Measurements from ENCODE around the gene COL8A1.
"Not testable (repeated sequence)": the region's sequence is repeated elsewhere in the genome, so short reads cannot be mapped to it uniquely, and the experiment has no call there.

COL8A1 gene

GRCh38 chr3:99712291-99712954 lies 74.0 kb downstream of the COL8A1 start:
- DNase-seq = no peak

DNA sequence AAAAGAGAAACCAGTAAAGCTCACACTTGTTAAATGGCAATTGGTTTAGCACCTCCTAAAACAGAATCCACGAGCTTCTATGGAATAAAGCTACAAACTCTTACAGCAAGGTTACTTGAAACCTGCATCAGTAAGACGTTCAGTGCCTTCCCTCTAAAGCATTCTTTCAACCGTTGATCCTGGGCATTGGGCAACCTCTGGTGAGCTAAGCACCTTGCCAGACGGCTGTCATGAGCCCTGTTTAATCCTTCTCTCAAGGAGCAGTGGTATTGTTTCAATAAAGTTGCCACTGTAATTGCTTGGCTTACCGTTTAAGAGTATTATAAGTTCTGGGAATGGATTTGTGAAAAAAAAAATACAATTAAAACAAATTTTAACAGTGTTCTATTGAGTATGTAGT lies 75.0 kb downstream of the COL8A1 start:
- no peak for DNase-seq

DNA sequence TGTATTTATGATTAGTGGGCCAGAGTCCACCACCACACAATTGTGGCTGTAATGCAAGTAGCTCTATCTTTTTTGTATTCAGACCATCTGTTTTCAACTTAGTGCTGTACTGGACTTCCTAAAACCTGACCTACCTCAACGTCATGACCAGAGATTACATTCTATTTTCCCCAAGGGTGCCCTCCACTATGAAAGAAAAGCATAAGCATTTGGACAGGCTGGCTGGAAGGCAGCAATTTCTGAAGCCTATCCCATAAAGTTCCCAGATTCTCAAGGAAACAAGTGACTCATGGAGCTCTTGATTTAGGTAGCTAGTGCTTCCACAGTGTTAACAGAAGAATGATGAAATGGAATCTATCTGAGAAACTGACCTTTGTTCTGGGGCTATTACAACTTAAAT lies 75.8 kb downstream of the COL8A1 start:
- no peak for DNase-seq

GRCh38 chr3:99714575-99714974 lies 76.2 kb downstream of the COL8A1 start:
- DNase-seq = no peak

GRCh38 chr3:99716463-99716995 lies 78.1 kb downstream of the COL8A1 start:
- DNase-seq = no peak

- no peak for DNase-seq
Observed at GRCh38 chr3:99720985-99721632, 82.7 kb downstream of the COL8A1 start.

DNA sequence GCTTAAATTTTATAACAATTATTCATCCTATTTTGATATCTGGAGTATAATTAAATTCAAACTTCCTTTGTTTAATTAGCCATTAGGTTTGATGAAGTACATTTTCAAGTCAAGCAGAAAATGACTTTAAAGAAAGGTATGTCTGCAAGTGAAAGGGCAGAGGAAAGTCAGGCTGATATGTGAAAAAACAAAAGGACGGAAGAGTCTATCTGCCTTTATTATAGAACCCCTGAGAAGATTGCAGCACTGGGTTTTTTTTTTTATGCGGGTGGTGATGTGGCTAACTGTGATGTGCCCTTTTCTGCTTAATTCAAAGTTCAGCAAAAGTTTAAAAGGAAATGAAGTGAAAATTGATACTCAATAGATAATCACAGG lies 83.2 kb downstream of the COL8A1 start:
- DNase-seq = no peak

- no peak for DNase-seq
Observed at GRCh38 chr3:99724276-99724675, 85.9 kb downstream of the COL8A1 start.

DNA sequence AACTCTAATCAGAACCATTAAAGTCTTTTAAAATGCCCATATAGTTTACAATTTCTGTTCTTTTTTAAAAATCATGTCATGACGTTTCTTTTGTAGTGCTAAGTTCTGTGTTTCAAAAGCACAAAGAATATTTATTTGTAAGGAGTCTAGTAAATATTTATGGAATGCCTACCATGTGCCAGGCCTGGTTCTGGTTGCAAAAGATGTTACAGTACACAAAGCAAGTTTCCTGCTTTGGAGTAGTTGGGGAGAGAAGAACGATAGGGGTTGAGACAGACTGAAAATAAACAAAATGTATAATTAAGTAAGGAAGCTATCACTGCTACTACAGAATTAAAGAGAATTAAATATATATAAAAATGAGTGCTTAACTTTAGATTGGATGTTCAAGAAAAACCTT lies 92.5 kb downstream of the COL8A1 start:
- no peak for DNase-seq

DNA sequence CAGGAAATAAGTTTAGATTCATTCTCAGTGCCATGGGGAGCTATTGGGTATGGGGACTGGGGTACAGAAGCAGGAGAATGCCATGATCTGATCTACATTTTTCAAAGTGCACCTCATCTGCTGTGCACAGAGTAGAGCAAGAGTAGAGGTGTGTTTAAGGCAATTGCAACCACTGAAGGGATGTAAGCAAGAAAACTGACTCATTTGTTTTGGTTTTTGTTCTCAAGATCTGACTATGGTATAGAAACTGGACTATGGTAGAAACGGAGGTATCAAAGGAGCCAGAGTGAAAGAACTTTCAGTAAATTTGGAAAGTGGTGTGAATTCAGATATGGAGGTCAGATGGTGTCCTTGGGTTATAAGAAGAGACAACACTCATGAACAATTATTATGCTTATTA lies 93.1 kb downstream of the COL8A1 start:
- DNase-seq = no peak

- not testable (repeated sequence) for DNase-seq
Observed at GRCh38 chr3:99740371-99740770, 102.0 kb downstream of the COL8A1 start.

- DNase-seq = no peak
Observed at GRCh38 chr3:99741588-99741987, 103.2 kb downstream of the COL8A1 start.

DNA sequence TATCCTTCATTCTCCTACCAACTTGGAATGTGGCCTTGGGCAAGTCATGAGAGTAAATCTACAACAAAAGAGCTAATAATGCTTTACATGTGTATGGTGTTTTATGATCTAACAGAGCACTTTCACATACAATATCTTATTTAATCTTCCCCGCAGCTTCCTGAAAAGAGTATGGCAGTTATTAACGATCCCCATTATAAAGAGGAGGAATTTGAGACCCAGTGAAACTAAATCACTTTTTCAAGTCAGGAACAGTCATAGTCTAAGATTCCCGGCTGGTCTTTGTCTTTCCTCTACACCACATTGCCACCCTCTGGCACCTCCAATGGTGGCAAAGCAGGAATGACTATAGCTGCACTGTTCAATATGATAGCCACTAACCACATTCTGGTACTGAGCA lies 109.5 kb downstream of the COL8A1 start:
- DNase-seq = no peak

GRCh38 chr3:99751649-99752048 lies 113.3 kb downstream of the COL8A1 start:
- DNase-seq = no peak

DNA sequence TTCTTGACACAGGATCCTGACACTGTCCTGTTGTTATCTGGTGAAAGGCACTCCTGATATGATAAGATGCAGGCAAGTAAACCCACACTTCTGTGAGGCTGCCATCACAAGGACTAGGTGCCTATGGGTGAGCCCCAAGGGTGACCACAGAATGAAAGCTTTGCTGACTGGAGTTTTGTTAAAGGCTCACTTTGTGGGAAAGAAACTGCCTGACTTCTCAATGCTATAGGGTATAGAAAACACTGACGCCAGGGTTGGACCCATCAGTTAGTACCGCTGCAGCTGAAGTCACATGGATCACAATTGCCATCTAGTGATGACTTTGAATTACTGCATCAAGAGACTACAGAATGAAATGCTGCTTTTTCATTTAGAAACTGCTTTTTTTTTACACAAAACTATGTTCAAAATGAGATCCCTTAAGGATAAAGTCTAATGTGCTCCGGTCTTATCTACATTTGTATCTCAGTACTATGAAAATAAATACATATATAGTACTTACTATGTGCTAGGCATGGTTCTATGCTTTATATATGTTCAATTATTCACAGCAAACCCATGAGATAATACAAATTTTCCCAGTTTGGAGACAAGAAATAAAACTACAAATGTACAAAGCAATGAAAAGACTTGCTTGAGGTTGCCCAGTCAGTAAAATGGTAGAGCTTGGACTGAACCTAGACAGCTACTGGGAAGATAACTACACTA lies 115.0 kb downstream of the COL8A1 start:
- DNase-seq = no peak

GRCh38 chr3:99755831-99756230 lies 117.4 kb downstream of the COL8A1 start:
- no peak for DNase-seq

DNA sequence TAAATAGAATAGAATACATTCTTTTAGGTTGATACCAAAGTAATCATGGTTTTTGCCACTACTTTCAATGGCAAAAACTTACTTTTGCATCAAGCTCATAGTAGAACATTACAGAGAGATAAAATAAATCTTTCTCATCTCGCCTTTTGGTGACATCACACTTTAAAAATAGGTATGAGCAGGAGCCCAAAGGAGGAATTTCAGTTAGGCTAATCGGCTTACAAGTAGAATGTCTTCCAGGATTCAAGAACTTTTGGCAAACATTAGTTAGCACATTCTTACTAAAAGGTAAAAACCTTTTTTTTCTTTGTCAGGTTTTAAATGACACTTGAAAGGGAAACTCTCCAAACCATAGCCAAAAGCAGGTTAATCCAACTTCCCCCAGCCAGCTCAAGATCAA lies 119.6 kb downstream of the COL8A1 start:
- no peak for DNase-seq

DNA sequence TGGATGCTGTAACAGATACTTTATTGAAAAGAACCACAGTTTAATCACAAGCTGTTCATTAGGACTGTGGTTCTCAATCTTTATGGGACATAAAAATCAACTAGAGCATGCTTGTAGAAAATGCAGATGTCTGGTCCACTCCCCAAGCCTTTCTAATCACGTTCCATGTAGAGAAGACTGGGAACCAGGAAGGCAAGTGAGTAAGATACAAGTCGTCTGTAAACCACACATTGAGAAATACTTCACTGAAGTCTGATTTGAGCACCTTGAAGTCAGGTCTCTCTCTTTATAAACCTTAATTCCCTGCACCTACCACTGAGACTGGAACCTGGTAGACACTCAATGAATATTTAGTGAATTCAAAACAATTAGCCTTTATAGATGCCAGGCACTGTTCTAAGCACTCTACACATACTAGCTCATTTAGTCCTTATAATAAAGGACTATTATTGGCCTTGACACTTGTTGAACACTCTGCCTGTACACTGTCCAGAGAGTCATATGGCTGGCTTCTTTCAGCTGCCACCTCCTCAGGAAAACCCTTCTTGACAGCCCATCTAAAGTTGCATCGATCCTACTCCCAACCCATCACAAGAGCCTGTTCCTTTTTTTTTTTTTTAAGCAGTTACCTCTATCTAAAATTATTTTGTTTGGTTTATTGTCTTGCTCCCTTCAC lies 120.2 kb downstream of the COL8A1 start:
- no peak for DNase-seq

DNA sequence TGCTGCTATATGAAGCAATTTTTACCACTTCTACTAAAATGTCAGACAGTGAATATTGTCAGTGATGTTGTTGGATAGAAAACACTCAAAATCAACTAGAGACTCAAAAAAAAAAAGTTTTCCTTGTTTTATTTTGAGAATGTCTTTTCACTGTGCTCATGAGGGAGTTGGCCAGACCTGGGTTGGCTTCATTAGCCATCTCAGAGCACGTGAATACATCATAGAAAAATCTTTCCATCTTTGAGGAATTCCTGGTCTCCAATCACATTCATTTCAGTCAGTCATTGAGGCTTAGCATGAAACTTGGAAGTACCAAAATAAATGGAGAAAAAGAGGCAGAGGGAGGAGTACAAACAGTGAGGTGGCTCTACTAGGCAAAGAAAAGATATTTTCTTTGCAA lies 121.6 kb downstream of the COL8A1 start:
- DNase-seq = no peak

DNA sequence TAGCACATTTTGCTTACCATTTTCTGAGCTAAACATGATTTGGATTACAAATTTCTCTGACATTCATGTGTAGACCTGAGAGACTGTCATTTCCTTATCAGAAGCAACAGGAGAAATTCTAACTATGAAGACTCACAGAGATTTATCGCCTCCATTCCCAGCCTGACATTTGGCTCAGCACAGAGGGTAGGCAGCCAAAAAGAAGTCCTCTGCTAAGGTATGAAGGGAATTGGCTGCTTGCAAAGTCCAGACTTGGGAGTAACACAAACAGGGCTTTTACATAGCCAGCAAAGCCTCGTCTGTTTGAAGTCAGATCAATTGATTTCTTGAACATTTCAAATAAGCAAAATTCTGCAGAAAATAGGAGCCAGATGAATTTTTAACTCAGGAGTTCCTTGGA lies 122.2 kb downstream of the COL8A1 start:
- no peak for DNase-seq

DNA sequence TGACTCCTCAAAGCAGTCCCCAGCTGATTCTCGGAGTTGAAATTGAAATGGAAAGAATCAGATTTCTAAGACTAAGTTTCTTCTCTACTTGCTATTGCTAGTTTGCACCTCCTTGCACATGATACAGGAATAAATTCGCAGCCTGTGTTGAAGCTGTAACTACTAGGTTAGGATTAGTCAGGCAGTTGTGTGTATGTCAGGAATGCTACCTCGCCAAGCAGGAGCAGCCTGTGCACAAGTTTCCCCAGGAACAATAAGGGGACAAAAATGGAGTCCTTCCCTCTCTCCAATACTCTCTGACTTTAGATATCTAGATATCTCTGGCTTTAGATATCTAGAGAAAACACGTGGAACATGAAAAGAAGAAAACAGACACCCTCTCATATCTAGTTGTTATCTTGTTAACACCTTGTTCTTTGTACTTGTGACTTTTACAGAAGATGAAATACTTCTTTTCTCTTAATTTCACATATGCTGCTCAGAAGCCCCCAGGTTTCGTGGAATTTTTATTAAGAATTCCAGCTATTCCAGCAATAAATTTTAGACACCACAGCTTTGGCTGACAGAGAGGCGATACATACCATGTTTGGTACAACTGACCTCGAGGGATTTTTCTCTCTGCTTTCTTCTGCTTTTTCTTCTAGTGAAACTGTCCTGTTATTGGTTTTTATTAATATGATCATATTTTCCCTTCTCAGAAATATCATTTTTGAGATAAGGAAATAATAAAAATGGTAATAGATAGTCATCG lies 123.2 kb downstream of the COL8A1 start:
- no peak for DNase-seq

GRCh38 chr3:99762901-99763300 lies 124.5 kb downstream of the COL8A1 start:
- no peak for DNase-seq

DNA sequence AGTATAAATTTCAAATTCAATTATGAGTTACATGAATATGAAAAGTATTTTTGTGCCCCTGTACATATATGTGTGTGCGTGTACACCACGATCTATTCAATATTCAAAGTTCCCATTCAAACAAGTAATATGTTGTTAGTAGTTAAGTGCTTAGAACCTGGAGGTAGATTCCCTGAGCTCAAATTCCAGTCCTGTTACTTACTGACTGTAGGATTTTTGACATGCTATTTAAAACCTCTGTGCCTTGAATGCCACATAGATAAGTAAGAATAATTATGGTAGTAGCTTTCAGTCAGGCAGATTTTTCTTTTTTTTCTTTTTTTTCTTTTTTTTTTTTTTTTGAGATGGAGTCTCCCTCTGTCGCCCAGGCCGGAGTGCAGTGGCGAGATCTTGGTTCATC lies 126.0 kb downstream of the COL8A1 start:
- no peak for DNase-seq
